ENCODE data around the gene ZNF611. TPM values are rescaled to one million over a fixed set of nuclear protein-coding genes. Genes with fewer than 3 reads are reported as not detected.
A peak's percentile ranks its signal among the peaks of the same experiment; 100 is the strongest.
"Not testable (repeated sequence)": the region's sequence is repeated elsewhere in the genome, so short reads cannot be mapped to it uniquely, and the experiment has no call there.

Gene ZNF611
- 6.7 and 7.7 TPM in 2 replicates for total RNA-seq (2014; rRNA removed; shearing (Covaris generic))
- polyA plus RNA-seq (2016; fragmentation: Nextera tagmentation; extraction: Ambion mirVana) = 5.5 and 7.8 TPM in 2 replicates

DNA sequence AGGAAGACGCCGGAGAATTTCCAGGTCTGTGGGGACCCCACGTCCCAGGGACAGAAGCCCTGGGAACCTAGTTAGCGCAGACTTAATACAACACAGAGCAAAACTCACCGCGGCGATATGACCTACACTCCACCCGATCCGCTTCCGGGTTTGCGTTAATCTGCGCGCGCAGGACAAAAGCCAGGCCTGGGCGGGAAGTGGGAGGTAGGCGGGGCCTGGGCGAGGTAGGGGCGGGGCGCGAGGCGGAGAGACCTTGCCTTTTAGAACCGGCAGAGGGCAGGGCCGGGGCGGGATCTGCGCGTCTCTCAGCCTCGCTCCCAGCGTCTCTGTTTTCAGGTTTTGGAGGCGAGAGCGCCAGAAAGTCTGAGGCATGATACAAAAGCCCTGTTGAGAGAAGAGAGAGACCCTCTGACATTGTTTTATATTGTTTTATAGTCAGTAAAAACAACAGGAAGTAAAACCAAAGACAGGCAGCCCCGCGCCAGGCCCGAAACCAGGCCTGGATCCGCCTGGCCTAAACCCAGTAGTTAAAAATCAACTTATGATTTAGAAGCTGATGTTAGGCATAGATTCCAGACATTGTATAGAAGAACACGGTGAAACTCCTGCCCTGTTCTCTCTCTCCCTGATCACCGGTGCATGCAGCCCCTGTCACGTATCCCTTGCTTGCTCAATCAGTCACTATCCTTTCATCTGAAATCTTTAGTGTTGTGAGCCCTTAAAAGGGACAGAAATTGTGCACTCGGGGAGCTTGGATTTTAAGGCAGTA is at the start of gene ZNF611:
Gene ZNF611 (minus strand): TSS at position 152 of the 769 bp plus-strand sequence. CDS start 19,150 bp downstream, outside the sequence.
- Histone ChIP-seq H3K9ac (peak within 1 kb of the TSS; percentile 87), H3F3A (ENCODE audit: insufficient read depth) (no peaks in the 10 kb centered on the region), H4K20me1 (ENCODE audit: insufficient read depth) (no peaks in the 10 kb centered on the region), H3K4me2 (ENCODE audit: unreplicated experiment) (peak within 1 kb of the TSS; percentile 75), H3K36me3 (ENCODE audit: low read depth) (no peaks in the 10 kb centered on the region), H3K9me2 (ENCODE audit: insufficient read depth) (no peaks in the 10 kb centered on the region), H3K4me3 (peak within 1 kb of the TSS; percentile 87), H3K9me3 (ENCODE audit: low read depth) (no peaks in the 10 kb centered on the region), H3K79me2 (ENCODE audit: insufficient read depth) (peaks cover 27% of the 10 kb centered on the region), H2AFZ (peak within 1 kb of the TSS; percentile 92), H3K27me3 (replicated peaks; ENCODE audit: insufficient read depth) (no peaks in the 10 kb centered on the region), H3K27ac (peak within 1 kb of the TSS; percentile 65), H3K4me1 (ENCODE audit: insufficient read depth) (no peaks in the 10 kb centered on the region)
- WGBS, 2 experiments (ENCODE audit: low coverage in 1 of 2, low lambda C conversion rate in 2 of 2, missing lambda C conversion rate in 2 of 2) = 6 to 8% methylated on average over 27 to 38 of the region's 38 CpGs
- in situ Hi-C loops (cut with MboI) = no loop called here
- TF ChIP-seq EZH2 (IDR thresholded peaks at IDR 0.05; ENCODE audit: insufficient read depth, poor library complexity, severe bottlenecking) = no peak
- no peak for TF ChIP-seq EZH2phosphoT487 (IDR thresholded peaks at IDR 0.05; ENCODE audit: insufficient read depth, low read depth)
- DNase-seq = peak; percentile 98

DNA sequence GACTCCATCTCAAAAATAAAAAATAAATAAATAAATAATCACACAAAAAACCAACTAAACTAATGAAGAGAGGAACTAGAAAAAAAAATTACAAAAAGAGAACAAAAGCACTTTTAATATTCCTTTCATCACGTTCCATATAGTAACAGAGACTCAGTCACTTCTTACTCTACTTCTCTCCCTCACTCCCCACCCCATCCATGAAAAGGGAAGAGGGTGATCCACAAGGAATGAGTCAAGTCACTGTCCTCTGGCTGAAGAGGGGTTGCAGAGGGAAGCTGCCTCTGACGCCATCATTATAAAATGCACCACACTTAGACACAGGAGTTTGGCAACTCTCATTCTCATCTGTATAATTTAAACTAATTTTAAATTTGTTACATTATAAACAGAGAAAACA is 48.0 kb upstream of the ZNF611 start:
- 66 to 82% methylated on average over 2 of the region's 2 CpGs for WGBS, 2 experiments (ENCODE audit: low coverage in 1 of 2, low lambda C conversion rate in 2 of 2, missing lambda C conversion rate in 2 of 2)
- H3K4me1 ChIP-seq (ENCODE audit: insufficient read depth); H2AFZ ChIP-seq; H3K9me3 ChIP-seq (ENCODE audit: low read depth); H4K20me1 ChIP-seq (ENCODE audit: insufficient read depth); in situ Hi-C loops (cut with MboI); H3K27me3 ChIP-seq (replicated peaks; ENCODE audit: insufficient read depth); H3K4me3 ChIP-seq; H3K4me2 ChIP-seq (ENCODE audit: unreplicated experiment); H3K9me2 ChIP-seq (ENCODE audit: insufficient read depth); H3K36me3 ChIP-seq (ENCODE audit: low read depth); H3K9ac ChIP-seq; H3K79me2 ChIP-seq (ENCODE audit: insufficient read depth); H3K27ac ChIP-seq; H3F3A ChIP-seq (ENCODE audit: insufficient read depth): not testable (repeated sequence)
- peak; percentile 4 for DNase-seq

DNA sequence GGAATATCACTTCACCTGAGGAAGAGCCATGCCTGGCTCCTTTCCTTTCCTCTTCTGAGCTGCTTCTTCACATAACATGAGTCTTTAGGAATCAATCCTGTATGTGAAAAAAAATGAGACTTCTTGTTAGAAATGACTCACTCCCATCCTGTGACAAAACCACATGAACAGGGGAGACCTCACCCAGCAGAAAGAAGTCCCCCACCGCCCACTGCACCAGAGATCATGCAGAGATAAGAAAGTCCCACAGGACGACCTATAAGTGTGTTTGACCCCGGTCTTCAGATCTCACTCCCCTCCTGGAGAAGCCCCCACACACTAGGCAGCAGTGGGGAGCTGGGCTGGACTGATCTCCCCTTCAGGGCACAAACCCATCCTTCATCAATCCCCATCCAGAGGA is 44.0 kb upstream of the ZNF611 start:
- 38 to 41% methylated on average over 3 of the region's 3 CpGs for WGBS, 2 experiments (ENCODE audit: low coverage in 1 of 2, low lambda C conversion rate in 2 of 2, missing lambda C conversion rate in 2 of 2)
- DNase-seq = peak; percentile 8
- TF ChIP-seq EZH2phosphoT487 (IDR thresholded peaks at IDR 0.05; ENCODE audit: insufficient read depth, low read depth) = no peak
- TF ChIP-seq EZH2 (IDR thresholded peaks at IDR 0.05; ENCODE audit: insufficient read depth, poor library complexity, severe bottlenecking) = no peak

DNA sequence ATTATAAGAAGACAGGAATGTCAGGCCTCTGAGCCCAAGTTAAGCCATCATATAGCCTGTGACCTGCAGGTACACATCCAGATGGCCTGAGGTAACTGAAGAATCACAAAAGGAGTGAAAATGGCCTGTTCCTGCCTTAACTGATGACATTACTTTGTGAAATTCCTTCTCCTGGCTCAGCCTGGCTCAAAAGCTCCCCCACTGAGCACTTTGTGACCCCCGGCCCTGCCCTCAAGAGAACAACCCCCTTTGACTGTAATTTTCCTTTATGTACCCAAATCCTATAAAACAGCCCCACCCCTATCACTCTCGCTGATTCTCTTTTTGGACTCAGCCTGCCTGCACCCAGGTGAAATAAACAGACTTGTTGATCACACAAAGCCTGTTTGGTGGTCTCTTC is 21.6 kb upstream of the ZNF611 start:
- H3K4me1 ChIP-seq (ENCODE audit: insufficient read depth); H3K9ac ChIP-seq; H3K27me3 ChIP-seq (replicated peaks; ENCODE audit: insufficient read depth); H3K4me3 ChIP-seq; H3K79me2 ChIP-seq (ENCODE audit: insufficient read depth); H3K9me3 ChIP-seq (ENCODE audit: low read depth); H3K36me3 ChIP-seq (ENCODE audit: low read depth); H3K27ac ChIP-seq; H2AFZ ChIP-seq; H3K4me2 ChIP-seq (ENCODE audit: unreplicated experiment); H4K20me1 ChIP-seq (ENCODE audit: insufficient read depth); H3K9me2 ChIP-seq (ENCODE audit: insufficient read depth); DNase-seq; H3F3A ChIP-seq (ENCODE audit: insufficient read depth); in situ Hi-C loops (cut with MboI): not testable (repeated sequence)
- 35 to 39% methylated on average over 2 of the region's 2 CpGs for WGBS, 2 experiments (ENCODE audit: low coverage in 1 of 2, low lambda C conversion rate in 2 of 2, missing lambda C conversion rate in 2 of 2)

More for the DNA sequence above, 44.0 kb upstream of the ZNF611 start:
- H3K79me2 ChIP-seq (ENCODE audit: insufficient read depth) = no peaks in the 10 kb centered on the region
- no peaks in the 10 kb centered on the region for H3F3A ChIP-seq (ENCODE audit: insufficient read depth)
- H3K4me2 ChIP-seq (ENCODE audit: unreplicated experiment) = no peak overlapping the region
- in situ Hi-C loops (cut with MboI) = no loop called here
- H3K9me2 ChIP-seq (ENCODE audit: insufficient read depth) = no peaks in the 10 kb centered on the region
- no peaks in the 10 kb centered on the region for H4K20me1 ChIP-seq (ENCODE audit: insufficient read depth)
- no peak overlapping the region for H2AFZ ChIP-seq
- H3K4me1 ChIP-seq (ENCODE audit: insufficient read depth) = no peaks in the 10 kb centered on the region
- H3K27me3 ChIP-seq (replicated peaks; ENCODE audit: insufficient read depth) = no peaks in the 10 kb centered on the region
- no peak overlapping the region for H3K4me3 ChIP-seq
- no peaks in the 10 kb centered on the region for H3K9me3 ChIP-seq (ENCODE audit: low read depth)
- no peak overlapping the region for H3K27ac ChIP-seq
- H3K36me3 ChIP-seq (ENCODE audit: low read depth) = no peaks in the 10 kb centered on the region
- no peak overlapping the region for H3K9ac ChIP-seq

Measured in GM23248 (cell line).